Suprapubic skin (tissue), 4 donors: ENCODE results near the gene CBX6.

Experiments
- POLR2A ChIP-seq, 2 donors: fragments of 450-650 bp; IDR thresholded peaks; one replicate each; pipeline ENCODE4 v1.6.1; 2017; ENCODE audit warnings: antibody characterized with exemption in 2 of 2, mild to moderate bottlenecking in 2 of 2, moderate library complexity in 2 of 2
- POLR2AphosphoS5 ChIP-seq, 3 donors: sonication (generic); formaldehyde crosslinking; IDR thresholded peaks; one replicate each; pipeline ENCODE4 v1.6.1; 2017; ENCODE audit warnings: antibody characterized with exemption in 3 of 3
- TF ChIP-seq, protein P1 (sequence below), 2 donors: fragments of 200-600 bp in 1 of 2; fragments of 450-650 bp in 1 of 2; sonication (generic) in 1 of 2; IDR thresholded peaks; one replicate each; pipeline ENCODE4 v1.5.1; 2016 to 2019; ENCODE audit warnings: antibody characterized with exemption in 2 of 2, mild to moderate bottlenecking in 1 of 2, moderate library complexity in 1 of 2

DNA sequence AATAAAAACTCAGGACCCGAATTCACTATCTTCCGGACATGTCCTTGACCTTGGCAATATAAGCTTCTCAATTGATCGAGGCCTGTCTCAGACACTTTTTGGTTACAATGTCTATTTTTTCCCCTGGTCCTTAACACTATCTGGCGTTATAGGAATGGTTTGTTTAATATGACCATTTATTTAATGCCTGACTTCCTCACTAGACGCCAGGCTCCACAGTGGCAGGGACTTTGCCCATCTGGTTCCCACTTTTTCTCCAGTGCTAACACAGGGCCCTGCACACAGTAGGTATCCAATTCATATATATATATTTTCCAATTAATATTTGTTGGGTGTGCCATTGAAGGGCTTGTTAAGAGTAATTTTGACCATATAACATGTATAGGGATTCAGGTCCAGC lies 7.9 kb upstream of the CBX6 start:
- no peak for TF ChIP-seq POLR2AphosphoS5 (IDR thresholded peaks at IDR 0.05)
- TF ChIP-seq, protein P1, sequence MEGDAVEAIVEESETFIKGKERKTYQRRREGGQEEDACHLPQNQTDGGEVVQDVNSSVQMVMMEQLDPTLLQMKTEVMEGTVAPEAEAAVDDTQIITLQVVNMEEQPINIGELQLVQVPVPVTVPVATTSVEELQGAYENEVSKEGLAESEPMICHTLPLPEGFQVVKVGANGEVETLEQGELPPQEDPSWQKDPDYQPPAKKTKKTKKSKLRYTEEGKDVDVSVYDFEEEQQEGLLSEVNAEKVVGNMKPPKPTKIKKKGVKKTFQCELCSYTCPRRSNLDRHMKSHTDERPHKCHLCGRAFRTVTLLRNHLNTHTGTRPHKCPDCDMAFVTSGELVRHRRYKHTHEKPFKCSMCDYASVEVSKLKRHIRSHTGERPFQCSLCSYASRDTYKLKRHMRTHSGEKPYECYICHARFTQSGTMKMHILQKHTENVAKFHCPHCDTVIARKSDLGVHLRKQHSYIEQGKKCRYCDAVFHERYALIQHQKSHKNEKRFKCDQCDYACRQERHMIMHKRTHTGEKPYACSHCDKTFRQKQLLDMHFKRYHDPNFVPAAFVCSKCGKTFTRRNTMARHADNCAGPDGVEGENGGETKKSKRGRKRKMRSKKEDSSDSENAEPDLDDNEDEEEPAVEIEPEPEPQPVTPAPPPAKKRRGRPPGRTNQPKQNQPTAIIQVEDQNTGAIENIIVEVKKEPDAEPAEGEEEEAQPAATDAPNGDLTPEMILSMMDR (IDR thresholded peaks at IDR 0.05), result no peak
- no peak for TF ChIP-seq POLR2A (IDR thresholded peaks at IDR 0.05)
